ENCODE measurements around the gene CACNA1B.

CACNA1B gene

GRCh38 chr9:138045541-138046490 is 168.2 kb downstream of the CACNA1B start:
- ChIA-PET CTCF (no interaction called here), POLR2A (no interaction called here)
- DNase-seq (ENCODE audit: extremely low spot score): no peak
- no peak for TF ChIP-seq BHLHE40 (IDR thresholded peaks at IDR 0.05; ENCODE audit: borderline replicate concordance)
- TF ChIP-seq FOXA1 (IDR thresholded peaks at IDR 0.05): no peak
- TF ChIP-seq L3MBTL2 (conservative IDR thresholded peaks at IDR 0.05): no peak
- TF ChIP-seq PKNOX1 (IDR thresholded peaks at IDR 0.05): no peak
- no peak for TF ChIP-seq SP1 (IDR thresholded peaks at IDR 0.05)
- no peak for TF ChIP-seq FOXM1 (IDR thresholded peaks at IDR 0.05; ENCODE audit: borderline replicate concordance)
- no peak for TF ChIP-seq NFRKB (IDR thresholded peaks at IDR 0.05)
- TF ChIP-seq LEF1 (IDR thresholded peaks at IDR 0.05; ENCODE audit: borderline replicate concordance): no peak
- no peak for TF ChIP-seq ARNT (IDR thresholded peaks at IDR 0.05)
- TF ChIP-seq FOXK2 (IDR thresholded peaks at IDR 0.05): no peak
- no peak for TF ChIP-seq ZNF384 (IDR thresholded peaks at IDR 0.05)
- no peak for TF ChIP-seq CTBP1 (IDR thresholded peaks at IDR 0.05; ENCODE audit: borderline replicate concordance)
- TF ChIP-seq TARDBP (IDR thresholded peaks at IDR 0.05): no peak
- TF ChIP-seq HDGF (IDR thresholded peaks at IDR 0.05; ENCODE audit: borderline replicate concordance): no peak
- TF ChIP-seq SUZ12 (IDR thresholded peaks at IDR 0.05): no peak
- TF ChIP-seq ELF4 (IDR thresholded peaks at IDR 0.05): no peak

- no peak for TF ChIP-seq ARNT (IDR thresholded peaks at IDR 0.05)
- TF ChIP-seq HDGF (IDR thresholded peaks at IDR 0.05; ENCODE audit: borderline replicate concordance): no peak
- no peak for TF ChIP-seq LEF1 (IDR thresholded peaks at IDR 0.05; ENCODE audit: borderline replicate concordance)
- no peak for TF ChIP-seq SUZ12 (IDR thresholded peaks at IDR 0.05)
- no peak for TF ChIP-seq ELF4 (IDR thresholded peaks at IDR 0.05)
- no peak for TF ChIP-seq ZNF384 (IDR thresholded peaks at IDR 0.05)
- TF ChIP-seq BHLHE40 (IDR thresholded peaks at IDR 0.05; ENCODE audit: borderline replicate concordance): no peak
- no peak for TF ChIP-seq FOXM1 (IDR thresholded peaks at IDR 0.05; ENCODE audit: borderline replicate concordance)
- no peak for TF ChIP-seq FOXA1 (IDR thresholded peaks at IDR 0.05)
- no peak for TF ChIP-seq FOXK2 (IDR thresholded peaks at IDR 0.05)
- ChIA-PET CTCF (no interaction called here), POLR2A (no interaction called here)
- no peak for DNase-seq (ENCODE audit: extremely low spot score)
Measured at GRCh38 chr9:138046641-138047301, 169.2 kb downstream of the CACNA1B start.

- DNase-seq (ENCODE audit: extremely low spot score): no peak
- no peak for TF ChIP-seq FOXK2 (IDR thresholded peaks at IDR 0.05)
- TF ChIP-seq FOXA1 (IDR thresholded peaks at IDR 0.05): no peak
- no peak for TF ChIP-seq LEF1 (IDR thresholded peaks at IDR 0.05; ENCODE audit: borderline replicate concordance)
- no peak for TF ChIP-seq CTBP1 (IDR thresholded peaks at IDR 0.05; ENCODE audit: borderline replicate concordance)
- TF ChIP-seq ARNT (IDR thresholded peaks at IDR 0.05): no peak
- TF ChIP-seq BHLHE40 (IDR thresholded peaks at IDR 0.05; ENCODE audit: borderline replicate concordance): no peak
- no peak for TF ChIP-seq PKNOX1 (IDR thresholded peaks at IDR 0.05)
- TF ChIP-seq ELF4 (IDR thresholded peaks at IDR 0.05): no peak
- no peak for TF ChIP-seq HDGF (IDR thresholded peaks at IDR 0.05; ENCODE audit: borderline replicate concordance)
- TF ChIP-seq L3MBTL2 (conservative IDR thresholded peaks at IDR 0.05): no peak
- TF ChIP-seq SUZ12 (IDR thresholded peaks at IDR 0.05): no peak
- TF ChIP-seq SP1 (IDR thresholded peaks at IDR 0.05): no peak
- no peak for TF ChIP-seq NFRKB (IDR thresholded peaks at IDR 0.05)
- CTCF ChIA-PET: no interaction called here
- POLR2A ChIA-PET: no interaction called here
Measured at GRCh38 chr9:138047469-138048040, 170.0 kb downstream of the CACNA1B start.

- no peak for DNase-seq (ENCODE audit: extremely low spot score)
- ChIA-PET CTCF (no interaction called here), POLR2A (no interaction called here)
- no peak for TF ChIP-seq ARNT (IDR thresholded peaks at IDR 0.05)
- TF ChIP-seq CTBP1 (IDR thresholded peaks at IDR 0.05; ENCODE audit: borderline replicate concordance): no peak
- no peak for TF ChIP-seq FOXA1 (IDR thresholded peaks at IDR 0.05)
- no peak for TF ChIP-seq LEF1 (IDR thresholded peaks at IDR 0.05; ENCODE audit: borderline replicate concordance)
- no peak for TF ChIP-seq FOXK2 (IDR thresholded peaks at IDR 0.05)
- no peak for TF ChIP-seq FOXM1 (IDR thresholded peaks at IDR 0.05; ENCODE audit: borderline replicate concordance)
- TF ChIP-seq HDGF (IDR thresholded peaks at IDR 0.05; ENCODE audit: borderline replicate concordance): no peak
- TF ChIP-seq ELF4 (IDR thresholded peaks at IDR 0.05): no peak
- no peak for TF ChIP-seq ZNF384 (IDR thresholded peaks at IDR 0.05)
- no peak for TF ChIP-seq PKNOX1 (IDR thresholded peaks at IDR 0.05)
- no peak for TF ChIP-seq SUZ12 (IDR thresholded peaks at IDR 0.05)
- TF ChIP-seq TARDBP (IDR thresholded peaks at IDR 0.05): no peak
- TF ChIP-seq BHLHE40 (IDR thresholded peaks at IDR 0.05; ENCODE audit: borderline replicate concordance): no peak
- no peak for TF ChIP-seq L3MBTL2 (conservative IDR thresholded peaks at IDR 0.05)
- no peak for TF ChIP-seq NFRKB (IDR thresholded peaks at IDR 0.05)
- TF ChIP-seq SP1 (IDR thresholded peaks at IDR 0.05): no peak
Measured at GRCh38 chr9:138048184-138048583, 170.6 kb downstream of the CACNA1B start.

GRCh38 chr9:138049085-138049778 is 171.7 kb downstream of the CACNA1B start:
- TF ChIP-seq L3MBTL2 (conservative IDR thresholded peaks at IDR 0.05) (no peak), FOXK2 (IDR thresholded peaks at IDR 0.05) (no peak), FOXA1 (IDR thresholded peaks at IDR 0.05) (no peak), CTBP1 (IDR thresholded peaks at IDR 0.05; ENCODE audit: borderline replicate concordance) (no peak), LEF1 (IDR thresholded peaks at IDR 0.05; ENCODE audit: borderline replicate concordance) (no peak), SUZ12 (IDR thresholded peaks at IDR 0.05) (no peak), FOXM1 (IDR thresholded peaks at IDR 0.05; ENCODE audit: borderline replicate concordance) (no peak), ARNT (IDR thresholded peaks at IDR 0.05) (no peak), HDGF (IDR thresholded peaks at IDR 0.05; ENCODE audit: borderline replicate concordance) (no peak), PKNOX1 (IDR thresholded peaks at IDR 0.05) (no peak), ZNF384 (IDR thresholded peaks at IDR 0.05) (no peak), NFRKB (IDR thresholded peaks at IDR 0.05) (no peak), BHLHE40 (IDR thresholded peaks at IDR 0.05; ENCODE audit: borderline replicate concordance) (no peak), SP1 (IDR thresholded peaks at IDR 0.05) (no peak), ELF4 (IDR thresholded peaks at IDR 0.05) (no peak), TARDBP (IDR thresholded peaks at IDR 0.05) (no peak)
- ChIA-PET POLR2A (no interaction called here), CTCF (no interaction called here)
- no peak for DNase-seq (ENCODE audit: extremely low spot score)

Data from HEK293T (cell line).